HG03460 (cell line): Measurements from ENCODE around the gene PNPLA1.

Source experiments
- ATAC-seq: cut with Tn5 transposase; IDR thresholded peaks from one replicate; pipeline ENCODE4 v1.9.1; 2021; ENCODE audit not compliant: unreplicated experiment

The PNPLA1 gene

GRCh38 chr6:36355819-36356218 is 86.0 kb downstream of the PNPLA1 start:
- ATAC-seq: no peak

- no peak for ATAC-seq
These were observed 88.0 kb downstream of the PNPLA1 start for GRCh38 chr6:36357872-36358225.
